HepG2 (cell line): Measurements from ENCODE around the gene MOV10L1. TPM values are rescaled to one million over a fixed set of nuclear protein-coding genes. Genes with fewer than 3 reads are reported as not detected.

ENCODE experiments used
- KAT7 ChIP-seq: IDR thresholded peaks from 2 replicates; pipeline ENCODE4 v1.6.1; 2018; ENCODE audit warnings: borderline replicate concordance, missing compliant biosample characterization
- TAF15 ChIP-seq: fragments of 200-400 bp; formaldehyde crosslinking; IDR thresholded peaks from one replicate; pipeline ENCODE4 v1.6.1; 2018; ENCODE audit warnings: mild to moderate bottlenecking, low read depth, low read length; ENCODE audit not compliant: poor library complexity, severe bottlenecking
- ZNF468 ChIP-seq: sonication (generic); formaldehyde crosslinking; IDR thresholded peaks from 2 replicates; pipeline ENCODE4 v1.8.0; 2022; ENCODE audit warnings: mild to moderate bottlenecking, moderate library complexity, missing genetic modification reagents
- polyA plus RNA-seq, 8 experiments: library from polyadenylated mRNA; depleted of rRNA in 3 of 8; stranded (reverse) in 7 of 8; unstranded in 1 of 8; fragments of >200 nt; fragmentation: Illumina TruSeq in 4 of 8; extraction: Trizol in 4 of 8; gene quantifications; 2 replicates each; pipeline versions ENCODE4 v1.2.1 to v1.2.3, GENCODE V29; 2011 to 2016; ENCODE audit warnings: low read depth in 4 of 8, missing spikeins in 1 of 8, mixed read lengths in 1 of 8; ENCODE audit not compliant: insufficient read depth in 1 of 8
- total RNA-seq, 5 experiments: library from RNA; depleted of rRNA; stranded (reverse); fragments of >200 nt; fragmentation: Illumina TruSeq; extraction: Trizol; gene quantifications; 2 replicates each; pipeline ENCODE4 v1.2.3, GENCODE V29; 2016; ENCODE audit warnings: low read depth in 1 of 5
- TF ChIP-seq, protein P1 (sequence below): conservative IDR thresholded peaks from 2 replicates; pipeline ENCODE4 v1.6.1; 2018; ENCODE audit warnings: missing genetic modification reagents
- TF ChIP-seq, protein P2 (sequence below): sonication (generic); formaldehyde crosslinking; IDR thresholded peaks from 2 replicates; pipeline ENCODE4 v1.8.1; 2022; ENCODE audit warnings: low read depth, mild to moderate bottlenecking, missing genetic modification reagents
- TF ChIP-seq, protein P3 (sequence below): fragments of 450-650 bp; IDR thresholded peaks from 2 replicates; pipeline ENCODE4 v1.6.1; 2017; ENCODE audit warnings: mild to moderate bottlenecking

The MOV10L1 gene
- total and polyA plus RNA-seq, 2 of the 13 experiments (the other 11 are each of a cell fraction or from before 2014, with no cell fraction given): 0.11 to 0.12 TPM

DNA sequence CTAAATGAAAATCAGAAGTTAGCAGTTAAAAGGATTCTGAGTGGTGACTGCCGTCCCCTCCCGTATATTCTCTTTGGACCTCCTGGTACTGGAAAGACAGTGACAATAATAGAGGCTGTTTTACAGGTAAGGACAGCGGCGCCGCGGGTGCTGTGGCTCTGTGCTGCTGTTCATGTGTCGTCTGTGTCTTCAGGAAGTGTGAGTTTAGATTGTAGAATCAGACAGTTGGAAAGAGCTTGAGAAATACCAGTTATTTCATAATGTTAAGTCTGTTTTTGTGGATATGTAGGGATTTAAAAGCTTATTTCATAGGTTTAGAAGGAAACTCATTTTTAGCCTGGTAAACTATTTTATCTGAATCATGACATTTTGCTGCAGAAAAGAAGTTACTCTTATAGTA, 53.3 kb downstream of the MOV10L1 start (continued):
- TF ChIP-seq, protein P1, sequence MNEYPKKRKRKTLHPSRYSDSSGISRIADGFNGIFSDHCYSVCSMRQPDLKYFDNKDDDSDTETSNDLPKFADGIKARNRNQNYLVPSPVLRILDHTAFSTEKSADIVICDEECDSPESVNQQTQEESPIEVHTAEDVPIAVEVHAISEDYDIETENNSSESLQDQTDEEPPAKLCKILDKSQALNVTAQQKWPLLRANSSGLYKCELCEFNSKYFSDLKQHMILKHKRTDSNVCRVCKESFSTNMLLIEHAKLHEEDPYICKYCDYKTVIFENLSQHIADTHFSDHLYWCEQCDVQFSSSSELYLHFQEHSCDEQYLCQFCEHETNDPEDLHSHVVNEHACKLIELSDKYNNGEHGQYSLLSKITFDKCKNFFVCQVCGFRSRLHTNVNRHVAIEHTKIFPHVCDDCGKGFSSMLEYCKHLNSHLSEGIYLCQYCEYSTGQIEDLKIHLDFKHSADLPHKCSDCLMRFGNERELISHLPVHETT (CRISPR knock-in tag): no peak
- TF ChIP-seq, protein P2, sequence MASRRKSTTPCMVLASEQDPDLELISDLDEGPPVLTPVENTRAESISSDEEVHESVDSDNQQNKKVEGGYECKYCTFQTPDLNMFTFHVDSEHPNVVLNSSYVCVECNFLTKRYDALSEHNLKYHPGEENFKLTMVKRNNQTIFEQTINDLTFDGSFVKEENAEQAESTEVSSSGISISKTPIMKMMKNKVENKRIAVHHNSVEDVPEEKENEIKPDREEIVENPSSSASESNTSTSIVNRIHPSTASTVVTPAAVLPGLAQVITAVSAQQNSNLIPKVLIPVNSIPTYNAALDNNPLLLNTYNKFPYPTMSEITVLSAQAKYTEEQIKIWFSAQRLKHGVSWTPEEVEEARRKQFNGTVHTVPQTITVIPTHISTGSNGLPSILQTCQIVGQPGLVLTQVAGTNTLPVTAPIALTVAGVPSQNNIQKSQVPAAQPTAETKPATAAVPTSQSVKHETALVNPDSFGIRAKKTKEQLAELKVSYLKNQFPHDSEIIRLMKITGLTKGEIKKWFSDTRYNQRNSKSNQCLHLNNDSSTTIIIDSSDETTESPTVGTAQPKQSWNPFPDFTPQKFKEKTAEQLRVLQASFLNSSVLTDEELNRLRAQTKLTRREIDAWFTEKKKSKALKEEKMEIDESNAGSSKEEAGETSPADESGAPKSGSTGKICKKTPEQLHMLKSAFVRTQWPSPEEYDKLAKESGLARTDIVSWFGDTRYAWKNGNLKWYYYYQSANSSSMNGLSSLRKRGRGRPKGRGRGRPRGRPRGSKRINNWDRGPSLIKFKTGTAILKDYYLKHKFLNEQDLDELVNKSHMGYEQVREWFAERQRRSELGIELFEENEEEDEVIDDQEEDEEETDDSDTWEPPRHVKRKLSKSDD: no peak
- TF ChIP-seq TAF15 (no peak), ZNF468 (CRISPR knock-in tag) (no peak), KAT7 (CRISPR knock-in tag) (no peak)
- TF ChIP-seq, protein P3, sequence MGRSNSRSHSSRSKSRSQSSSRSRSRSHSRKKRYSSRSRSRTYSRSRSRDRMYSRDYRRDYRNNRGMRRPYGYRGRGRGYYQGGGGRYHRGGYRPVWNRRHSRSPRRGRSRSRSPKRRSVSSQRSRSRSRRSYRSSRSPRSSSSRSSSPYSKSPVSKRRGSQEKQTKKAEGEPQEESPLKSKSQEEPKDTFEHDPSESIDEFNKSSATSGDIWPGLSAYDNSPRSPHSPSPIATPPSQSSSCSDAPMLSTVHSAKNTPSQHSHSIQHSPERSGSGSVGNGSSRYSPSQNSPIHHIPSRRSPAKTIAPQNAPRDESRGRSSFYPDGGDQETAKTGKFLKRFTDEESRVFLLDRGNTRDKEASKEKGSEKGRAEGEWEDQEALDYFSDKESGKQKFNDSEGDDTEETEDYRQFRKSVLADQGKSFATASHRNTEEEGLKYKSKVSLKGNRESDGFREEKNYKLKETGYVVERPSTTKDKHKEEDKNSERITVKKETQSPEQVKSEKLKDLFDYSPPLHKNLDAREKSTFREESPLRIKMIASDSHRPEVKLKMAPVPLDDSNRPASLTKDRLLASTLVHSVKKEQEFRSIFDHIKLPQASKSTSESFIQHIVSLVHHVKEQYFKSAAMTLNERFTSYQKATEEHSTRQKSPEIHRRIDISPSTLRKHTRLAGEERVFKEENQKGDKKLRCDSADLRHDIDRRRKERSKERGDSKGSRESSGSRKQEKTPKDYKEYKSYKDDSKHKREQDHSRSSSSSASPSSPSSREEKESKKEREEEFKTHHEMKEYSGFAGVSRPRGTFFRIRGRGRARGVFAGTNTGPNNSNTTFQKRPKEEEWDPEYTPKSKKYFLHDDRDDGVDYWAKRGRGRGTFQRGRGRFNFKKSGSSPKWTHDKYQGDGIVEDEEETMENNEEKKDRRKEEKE: no peak
